HG02840 (cell line): ENCODE results near the gene MPHOSPH10.
A peak's percentile ranks its signal among the peaks of the same experiment; 100 is the strongest.
"Not testable (repeated sequence)": the region's sequence is repeated elsewhere in the genome, so short reads cannot be mapped to it uniquely, and the experiment has no call there.

Experiments used
- ATAC-seq: cut with Tn5 transposase; IDR thresholded peaks from one replicate; pipeline ENCODE4 v1.9.1; 2021; ENCODE audit warnings: mild to moderate bottlenecking, moderate library complexity, moderate number of reproducible peaks; ENCODE audit not compliant: unreplicated experiment, low FRiP score

Gene MPHOSPH10

DNA sequence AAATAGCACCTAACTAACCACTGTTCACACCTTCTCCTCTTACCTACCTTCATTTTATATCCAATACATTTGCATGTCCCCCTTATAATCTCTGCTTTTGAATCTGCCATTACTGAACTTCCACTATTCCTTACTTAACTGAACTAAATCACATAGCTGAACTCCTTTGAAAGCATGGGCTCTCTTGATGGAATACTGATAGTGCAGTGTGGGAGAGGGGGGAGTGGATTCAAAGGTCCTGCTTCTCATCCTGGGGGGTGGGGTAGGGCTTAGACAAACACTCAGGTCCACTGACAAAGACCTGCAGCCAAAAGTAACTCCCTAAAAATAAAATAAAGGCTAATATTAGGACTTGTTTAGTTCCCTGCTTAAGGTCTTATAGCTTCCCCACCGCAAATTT lies 9.0 kb upstream of the MPHOSPH10 start:
- ATAC-seq, result no peak

DNA sequence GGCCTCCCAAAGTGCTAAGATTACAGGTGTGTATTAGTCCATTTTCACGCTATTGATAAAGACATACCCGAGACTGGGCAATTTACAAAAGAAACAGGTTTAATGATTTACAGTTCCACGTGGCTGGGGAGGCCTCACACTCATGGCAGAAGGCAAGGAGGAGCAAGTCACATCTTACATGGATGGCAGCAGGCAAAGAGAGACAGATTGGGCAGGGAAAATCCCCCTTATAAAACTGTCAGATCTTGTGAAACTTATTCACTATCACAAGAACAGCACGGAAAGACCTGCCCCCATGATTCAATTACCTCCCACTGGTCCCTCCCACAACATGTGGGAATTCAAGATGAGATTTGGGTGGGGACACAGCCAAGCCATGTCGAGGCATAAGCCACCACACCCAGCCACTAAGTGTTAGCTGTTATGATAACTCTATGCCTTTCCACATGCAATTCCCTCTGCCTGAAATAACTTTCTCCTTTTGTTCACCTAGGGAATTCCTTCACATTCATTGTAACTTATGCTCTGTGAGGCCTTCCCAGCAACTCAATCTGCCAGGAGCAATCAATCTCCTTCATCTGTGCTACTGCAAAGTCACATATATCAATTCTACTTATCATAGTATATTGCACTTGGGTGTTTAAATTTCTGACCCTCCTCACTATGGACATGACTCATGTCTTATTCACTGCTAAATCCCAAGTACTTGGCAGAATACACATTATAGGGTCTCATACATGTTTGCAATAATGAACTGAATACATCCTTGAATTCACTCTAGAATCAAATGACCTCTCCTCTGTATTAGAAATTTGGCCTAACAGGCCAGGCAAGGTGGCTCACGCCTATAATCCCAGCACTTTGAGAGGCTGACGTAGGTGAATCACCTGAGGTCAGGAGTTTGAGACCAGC lies 7.8 kb upstream of the MPHOSPH10 start:
- no peak for ATAC-seq

DNA sequence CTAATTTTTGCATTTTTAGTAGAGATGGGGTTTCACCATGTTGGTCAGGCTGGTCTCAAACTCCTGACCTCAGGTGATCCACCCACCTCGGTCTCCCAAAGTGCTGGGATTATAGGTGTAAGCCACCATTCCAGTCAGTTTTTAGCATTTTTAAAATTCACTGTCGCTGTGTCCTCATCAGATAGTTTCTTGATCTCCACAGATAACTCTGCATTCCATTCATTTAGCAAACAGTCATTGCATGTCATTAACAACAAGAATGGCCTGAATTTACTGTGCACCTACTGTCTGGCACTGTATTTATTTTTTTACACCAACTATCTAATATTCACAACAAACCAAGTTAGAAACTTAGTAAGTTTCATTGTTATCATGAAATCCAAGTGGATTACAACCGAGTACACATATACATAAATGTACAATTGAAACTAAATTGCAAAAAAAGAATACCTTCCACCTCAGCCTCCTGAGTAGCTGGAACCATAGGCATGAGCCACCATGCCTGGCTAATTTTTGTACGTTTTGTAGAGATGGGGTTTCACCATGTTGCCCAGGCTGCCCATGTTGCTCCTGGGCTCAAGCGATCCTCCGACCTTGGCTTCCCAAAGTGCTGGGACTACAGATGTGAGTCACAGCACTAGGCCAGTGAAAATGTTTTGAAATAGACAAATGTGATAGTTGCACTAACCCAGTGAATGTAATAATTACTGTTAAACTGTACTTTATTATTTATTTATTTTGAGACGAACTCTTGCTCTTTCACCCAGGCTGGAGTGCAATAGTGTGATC lies 4.7 kb upstream of the MPHOSPH10 start:
- ATAC-seq, result no peak

DNA sequence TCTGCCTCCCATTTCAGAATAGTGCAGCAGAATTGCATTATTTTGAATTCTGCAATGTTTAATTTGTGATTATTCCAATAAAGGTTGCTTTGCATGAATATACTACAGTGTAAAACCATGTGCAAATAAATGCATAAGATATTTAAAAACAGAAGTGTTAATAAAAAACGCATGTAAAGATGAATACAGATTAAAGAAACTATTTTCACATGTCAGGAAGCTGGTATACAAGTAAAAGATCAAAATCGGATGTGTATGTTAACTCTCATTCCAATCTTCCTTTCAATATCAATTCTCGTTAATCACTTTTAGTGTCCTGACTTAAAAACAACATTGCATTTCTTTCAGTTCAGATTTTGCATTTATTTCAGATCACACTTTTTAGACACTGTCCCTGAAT lies 3.5 kb upstream of the MPHOSPH10 start:
- no peak for ATAC-seq

DNA sequence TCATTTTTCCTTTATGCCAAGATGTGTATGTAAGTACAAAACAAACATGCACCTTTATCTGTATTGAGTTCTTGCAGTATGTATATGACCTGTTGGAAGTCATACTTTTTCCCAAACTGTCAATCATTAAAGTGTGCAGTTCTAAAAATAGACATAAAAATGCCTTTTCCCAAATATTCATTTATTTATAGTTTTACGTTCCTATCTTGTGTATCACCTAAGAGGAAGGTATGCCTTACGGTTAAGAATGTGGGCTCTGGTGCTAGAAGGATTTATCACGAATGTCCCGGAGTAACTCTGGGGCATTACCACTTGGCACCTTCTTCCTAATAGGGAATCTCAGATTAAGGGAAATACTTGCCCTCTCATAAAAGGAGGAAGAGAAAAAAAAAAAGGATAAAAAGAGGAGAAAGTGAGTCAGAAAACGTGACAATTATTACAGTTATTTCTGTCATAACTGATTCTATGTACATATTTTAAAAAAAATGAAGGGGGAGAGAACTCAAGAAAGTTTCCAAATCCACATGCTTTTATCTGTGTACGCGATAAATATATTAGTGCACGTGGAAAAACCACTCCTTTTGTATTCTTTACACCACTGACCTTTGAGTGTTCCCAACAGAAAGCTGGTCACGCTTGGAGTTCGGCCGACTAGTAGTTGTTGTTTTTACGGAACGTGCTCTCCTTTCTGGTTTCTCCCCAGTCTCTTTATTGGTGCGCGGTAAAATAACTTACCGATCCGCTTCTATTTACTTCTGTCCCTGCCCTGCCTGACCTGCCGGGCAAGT lies 1.1 kb upstream of the MPHOSPH10 start:
- no peak for ATAC-seq

DNA sequence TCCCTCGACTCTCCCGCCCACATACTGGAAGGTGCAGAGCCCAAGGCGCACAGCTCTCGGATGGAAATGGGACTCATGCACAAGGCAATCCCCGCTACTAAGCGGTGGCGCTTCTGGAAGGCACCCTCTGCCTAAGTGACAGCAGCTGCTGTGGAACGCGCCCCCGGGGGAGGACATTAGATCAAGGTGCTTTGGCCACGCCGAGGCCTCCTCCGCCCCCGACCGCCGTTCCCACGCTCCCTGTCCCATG lies 607 bp upstream of the MPHOSPH10 start:
- ATAC-seq, result peak; percentile 52

DNA sequence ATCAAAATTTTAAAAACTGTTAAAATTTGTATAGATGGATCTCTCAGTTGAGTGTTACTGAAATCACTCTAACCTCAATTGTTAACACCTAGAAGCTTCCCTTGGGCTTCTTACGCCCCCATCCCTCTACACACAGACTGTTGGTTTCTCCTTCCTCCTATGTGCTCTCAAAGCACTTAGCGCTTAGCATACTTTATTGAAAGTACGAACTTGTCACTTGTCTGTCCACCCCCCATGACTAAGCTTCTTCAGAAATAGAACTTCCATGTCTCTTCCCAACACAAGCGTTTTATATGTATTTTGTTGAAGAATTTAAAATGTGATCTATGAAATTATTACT lies 441 bp downstream of the MPHOSPH10 start:
- ATAC-seq, result no peak

DNA sequence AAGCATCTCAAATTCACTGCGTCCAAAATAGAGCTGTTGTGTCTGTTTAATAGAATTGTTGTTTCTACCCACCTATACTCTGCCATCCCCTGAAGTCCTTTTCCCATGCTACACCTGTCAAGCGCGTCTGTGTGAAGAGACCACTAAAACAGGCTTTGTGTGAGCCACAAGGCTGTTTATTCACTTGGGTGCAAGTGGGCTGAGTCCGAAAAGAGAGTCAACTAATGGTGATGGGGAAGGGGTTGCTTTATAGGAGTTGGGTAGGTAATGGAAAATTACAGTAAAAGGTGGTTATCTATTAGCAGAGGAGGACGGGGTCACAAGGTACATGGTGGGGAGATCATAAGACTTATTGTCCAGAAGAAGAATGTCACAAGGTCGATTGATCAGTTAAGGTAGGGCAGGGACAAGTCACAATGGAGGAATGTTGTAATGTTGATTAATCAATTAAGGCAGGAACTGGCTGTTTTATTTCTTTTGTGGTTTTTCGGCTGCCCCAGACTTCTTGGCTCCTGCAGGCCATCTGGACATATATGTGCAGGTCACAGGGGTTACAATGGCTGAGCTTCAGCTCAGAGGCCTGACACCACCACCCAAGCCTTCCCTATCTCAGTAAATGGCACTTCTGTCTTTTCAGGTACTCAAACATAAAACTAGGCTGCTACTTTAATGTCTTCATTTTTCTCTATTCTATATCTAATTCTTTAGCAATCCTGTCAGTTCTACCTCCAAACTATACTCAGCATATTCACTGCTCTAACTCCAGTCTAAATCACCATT lies 1.1 kb downstream of the MPHOSPH10 start:
- ATAC-seq, result not testable (repeated sequence)

DNA sequence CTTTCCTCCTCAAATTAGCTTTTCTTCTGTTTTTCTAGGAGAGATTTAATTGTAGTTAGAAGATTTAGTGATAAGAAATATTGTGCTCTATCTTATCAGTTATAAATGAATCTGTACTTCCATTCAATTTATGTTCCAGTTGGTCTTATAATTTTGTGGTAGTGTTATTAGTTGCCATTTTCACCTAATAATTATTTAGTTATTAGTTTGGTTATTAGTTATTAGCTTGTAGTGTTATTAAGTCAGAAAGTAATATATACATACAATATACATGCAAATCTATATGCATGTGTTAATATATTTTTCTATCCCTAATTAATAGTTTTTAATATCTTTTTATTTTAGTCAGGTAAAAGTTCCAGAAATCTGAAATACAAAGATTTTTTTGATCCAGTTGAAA lies 3.2 kb downstream of the MPHOSPH10 start:
- no peak for ATAC-seq

DNA sequence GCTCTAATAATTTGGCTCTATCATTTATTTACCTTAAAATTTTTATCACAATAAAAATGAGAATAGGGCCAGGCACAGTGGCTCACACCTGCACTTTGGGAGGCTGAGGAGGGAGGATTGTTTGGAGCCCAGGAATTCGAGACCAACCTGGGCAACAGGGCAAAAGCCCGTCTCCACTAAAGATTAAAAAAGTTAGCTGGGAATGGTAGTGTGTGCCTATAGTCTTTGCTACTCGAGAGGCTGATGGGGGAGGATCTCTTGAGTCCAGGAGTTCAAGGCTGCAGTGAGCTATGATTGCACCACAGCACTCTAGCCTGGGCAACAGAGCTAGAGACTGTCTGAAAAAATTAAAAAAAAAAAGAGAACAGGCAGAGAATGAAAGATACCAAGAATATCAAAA lies 5.7 kb downstream of the MPHOSPH10 start:
- no peak for ATAC-seq

DNA sequence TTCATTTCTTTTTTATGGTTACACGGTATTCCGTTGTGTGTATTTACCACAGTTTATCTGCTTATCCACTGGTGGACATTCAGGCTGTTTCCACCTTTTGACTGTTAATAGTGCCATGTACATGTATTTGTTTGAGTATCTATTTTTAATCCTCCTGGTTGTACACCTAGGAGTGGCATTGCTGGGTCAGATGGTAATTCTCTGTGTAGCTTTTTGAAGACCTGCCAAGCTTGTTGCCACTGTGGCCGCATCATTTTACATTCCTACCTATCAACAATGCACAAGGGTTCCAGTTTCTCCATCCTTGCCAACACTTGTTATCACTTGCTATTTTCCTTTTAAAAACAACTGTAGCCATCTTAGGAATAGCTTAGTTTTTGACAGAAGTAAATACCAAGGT lies 13.3 kb downstream of the MPHOSPH10 start:
- ATAC-seq, result no peak

DNA sequence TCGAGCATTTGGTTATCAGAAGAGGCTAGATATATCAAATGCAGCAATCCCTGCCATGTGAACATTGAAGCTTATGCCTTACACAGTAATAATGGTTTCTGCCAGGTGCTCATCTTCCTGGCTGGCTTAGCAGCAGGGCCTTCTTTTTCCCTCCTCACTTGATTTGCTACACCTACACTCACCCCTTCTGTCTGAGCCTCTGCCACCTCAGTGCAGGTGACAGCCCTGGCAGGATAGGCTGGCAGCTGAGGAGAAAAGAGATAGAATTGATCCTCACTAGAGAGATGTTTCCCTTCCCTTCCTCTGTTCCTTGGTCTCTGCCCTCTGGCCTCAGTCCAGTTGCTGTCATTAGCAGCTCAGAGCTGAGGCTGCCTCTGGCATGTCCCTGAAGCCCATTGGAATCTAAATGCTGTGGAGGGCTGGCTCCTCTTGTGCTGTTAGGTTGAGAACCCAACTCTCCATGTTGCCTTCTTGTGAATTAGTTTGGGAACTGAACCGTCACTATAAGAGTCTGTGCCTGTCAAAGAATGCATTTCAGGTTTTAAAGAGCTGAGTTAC lies 18.2 kb downstream of the MPHOSPH10 start:
- no peak for ATAC-seq

DNA sequence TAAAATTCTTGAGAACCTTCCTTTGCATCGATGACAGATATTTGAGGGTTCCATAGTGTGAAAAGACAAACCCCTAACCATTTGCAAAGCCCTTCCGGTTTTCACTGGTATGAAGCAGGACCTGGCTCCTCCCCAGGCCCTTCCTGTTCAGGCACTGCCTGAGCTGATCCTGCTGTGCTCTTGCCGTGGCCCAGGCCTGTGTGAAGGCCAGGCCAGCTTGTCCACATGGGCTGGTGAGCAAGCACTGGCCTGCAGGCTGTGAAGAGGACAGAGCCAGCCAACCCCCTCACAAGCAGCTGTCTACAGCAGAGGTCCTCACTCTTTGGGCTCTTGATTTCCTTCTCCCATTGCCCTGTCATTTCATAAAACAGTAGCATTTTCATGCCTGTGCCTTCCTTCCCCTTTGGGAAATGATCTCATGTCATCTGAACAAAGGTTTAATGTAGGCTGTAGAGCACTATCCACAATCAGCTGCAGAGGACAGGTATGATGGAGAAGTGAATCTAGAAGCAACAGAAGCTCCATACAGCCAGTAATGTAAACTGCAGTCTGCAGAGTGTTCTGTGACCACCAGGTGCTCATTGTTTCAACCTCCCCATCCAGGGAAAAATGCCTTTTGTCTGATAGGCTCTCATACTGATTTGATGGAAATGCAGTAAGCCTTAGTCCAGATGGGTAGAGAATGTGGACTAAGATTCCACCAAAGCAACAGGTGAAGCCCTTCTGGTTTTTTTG lies 19.8 kb downstream of the MPHOSPH10 start:
- ATAC-seq, result no peak

DNA sequence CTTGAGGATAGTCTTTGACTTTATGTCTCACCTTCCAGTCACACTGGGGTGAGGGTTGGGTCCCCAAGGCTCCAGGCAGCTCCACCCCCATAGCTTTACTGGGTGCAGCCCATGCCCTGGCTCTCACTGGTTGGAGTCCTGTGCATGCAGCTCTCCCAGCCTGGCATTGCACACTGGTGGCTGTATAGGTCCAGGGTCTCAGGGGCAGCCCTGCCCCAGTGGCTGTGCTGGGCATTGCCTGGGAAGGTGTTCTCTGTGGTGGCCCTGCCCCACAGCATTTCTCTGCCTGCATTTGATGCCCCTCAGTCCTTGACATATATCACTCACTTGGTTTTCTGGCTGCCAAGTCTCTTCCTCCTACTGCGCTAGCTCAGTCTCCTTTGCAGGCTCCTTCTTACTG lies 21.2 kb downstream of the MPHOSPH10 start:
- ATAC-seq, result no peak

DNA sequence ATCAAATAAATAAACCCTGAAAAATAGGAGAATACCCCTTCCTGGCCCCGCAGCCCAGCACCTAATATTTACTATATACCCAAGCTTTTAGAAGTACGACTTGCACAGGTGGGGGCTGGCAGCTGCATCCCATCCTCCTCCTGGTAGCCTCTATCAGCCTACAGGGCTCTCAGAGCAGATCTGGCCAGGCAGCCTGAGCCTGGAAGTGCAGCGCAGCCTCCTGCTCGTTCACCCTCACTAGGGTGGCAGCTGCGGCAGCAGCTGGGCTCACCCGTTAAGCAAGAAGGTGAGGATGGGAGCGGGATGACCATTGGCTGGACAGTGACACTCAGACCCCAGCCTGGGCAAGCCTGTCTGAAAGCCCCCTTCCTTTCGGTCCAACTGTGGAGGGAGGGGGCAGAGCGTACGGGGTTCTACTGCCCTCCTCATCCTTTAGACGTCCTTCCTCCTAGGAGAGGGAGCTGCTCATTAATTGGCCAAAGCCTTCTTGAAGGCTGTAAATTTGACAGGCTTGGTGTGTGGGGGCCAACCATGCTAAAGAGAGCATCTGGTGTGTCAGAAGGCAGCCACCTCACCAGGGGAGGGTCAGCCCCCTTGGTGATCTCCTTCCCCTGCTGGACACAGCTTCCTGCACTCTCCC lies 23.3 kb downstream of the MPHOSPH10 start:
- no peak for ATAC-seq

DNA sequence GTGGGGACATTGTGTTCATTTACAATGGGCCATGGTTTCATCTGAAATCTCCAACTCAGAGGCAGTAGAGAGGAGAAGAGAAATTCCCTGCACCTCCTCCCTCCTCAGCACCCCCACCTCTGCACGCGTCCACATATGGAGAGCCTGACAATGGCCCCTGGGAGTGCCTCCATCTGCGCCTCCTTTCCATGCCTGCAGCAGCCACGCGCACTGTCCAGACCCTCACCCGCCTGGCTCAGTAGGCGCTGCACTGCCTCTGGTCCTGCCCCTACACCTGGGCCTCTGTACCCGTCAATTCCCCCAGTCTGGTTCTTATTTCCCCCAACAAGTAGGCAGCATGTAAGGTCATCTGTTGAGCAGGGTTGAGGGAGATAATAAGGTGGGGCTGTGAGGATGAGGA lies 23.8 kb downstream of the MPHOSPH10 start:
- no peak for ATAC-seq

DNA sequence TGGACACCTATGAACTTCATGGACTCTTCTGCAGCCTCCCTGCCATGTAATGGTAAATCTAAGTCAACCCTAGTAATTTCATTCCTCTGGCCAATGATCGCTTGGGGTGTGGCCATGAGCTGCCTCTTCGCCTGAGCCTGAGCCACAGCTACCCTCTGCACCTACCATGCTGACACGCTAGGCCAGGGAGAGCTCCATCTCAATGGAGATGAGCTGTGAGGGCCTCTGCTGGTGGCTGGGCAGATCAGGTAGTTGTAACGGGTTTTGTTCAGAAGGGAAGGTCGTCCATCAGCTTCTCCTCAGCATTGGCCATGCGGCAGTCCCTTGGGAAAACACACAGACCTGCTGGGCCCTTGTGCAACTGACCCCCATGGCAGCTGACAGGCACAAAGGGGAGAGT lies 24.4 kb downstream of the MPHOSPH10 start:
- no peak for ATAC-seq

DNA sequence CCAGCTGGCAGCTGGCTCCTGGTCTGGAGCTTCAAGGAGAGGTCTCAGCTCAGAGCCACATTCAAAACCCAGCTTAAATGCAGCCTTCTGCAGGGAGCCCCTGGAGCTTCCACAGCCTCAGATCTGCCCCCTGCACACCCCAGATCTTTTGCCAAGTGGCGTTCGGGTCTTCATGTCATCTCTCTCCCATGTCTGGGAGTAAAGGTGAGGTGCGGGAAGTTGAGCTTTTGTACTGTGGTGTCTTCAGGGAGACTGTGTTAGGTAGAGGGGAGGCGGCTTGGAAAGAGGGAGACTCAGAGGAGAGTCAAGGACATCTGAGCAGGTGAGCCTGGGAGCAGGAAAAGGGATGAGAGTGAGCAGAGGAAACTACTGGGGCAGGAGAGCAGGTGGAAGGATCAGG lies 25.4 kb downstream of the MPHOSPH10 start:
- no peak for ATAC-seq

DNA sequence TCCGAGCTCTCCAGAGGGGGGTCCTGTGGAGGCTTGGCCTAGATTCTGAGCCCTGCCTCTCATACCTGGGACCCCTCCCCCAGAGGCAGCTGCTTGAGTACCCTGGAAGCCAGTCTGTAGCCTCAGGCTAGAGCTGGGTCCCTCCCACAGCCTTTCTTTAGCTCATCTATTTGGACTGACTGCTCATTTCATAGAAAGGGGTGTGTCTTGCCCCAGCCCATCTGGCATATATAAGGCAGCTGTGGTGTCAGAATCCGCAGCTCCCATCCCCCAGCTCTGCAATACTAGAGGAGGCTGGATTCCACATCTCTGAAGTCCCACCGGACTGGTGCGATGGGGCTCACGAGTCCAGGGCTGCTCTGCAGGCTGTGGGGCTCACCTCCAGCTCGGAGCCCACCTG lies 26.1 kb downstream of the MPHOSPH10 start:
- no peak for ATAC-seq
